Immature natural killer cell (primary cell): ENCODE measurements around the gene CCL4L2. TPM values are rescaled to one million over a fixed set of nuclear protein-coding genes. Genes with fewer than 3 reads are reported as not detected.
"Not testable (repeated sequence)": the region's sequence is repeated elsewhere in the genome, so short reads cannot be mapped to it uniquely, and the experiment has no call there.

ENCODE experiments used
- DNase-seq, 3 donors: peaks; one replicate each; pipeline ENCODE4 v3.0.0; 2022; ENCODE audit warnings: mixed read lengths in 1 of 3
- H3K27ac Mint-ChIP-seq, 6 donors: one replicate each; pipeline ENCODE4 v1.8.0; 2020; ENCODE audit warnings: mixed read lengths in 6 of 6, mild to moderate bottlenecking in 5 of 6, inconsistent platforms in 4 of 6, moderate library complexity in 3 of 6
- H3K27me3 Mint-ChIP-seq, 3 donors: one replicate each; pipeline ENCODE4 v1.8.0; 2020 to 2021; ENCODE audit warnings: low read depth in 3 of 3, mild to moderate bottlenecking in 3 of 3, mixed read lengths in 3 of 3, moderate library complexity in 3 of 3, inconsistent platforms in 1 of 3
- H3K36me3 Mint-ChIP-seq, 3 donors: one replicate each; pipeline ENCODE4 v1.8.0; 2020; ENCODE audit warnings: mixed read lengths in 3 of 3, inconsistent platforms in 2 of 3, mild to moderate bottlenecking in 2 of 3
- H3K4me1 Mint-ChIP-seq, 2 donors: one replicate each; pipeline ENCODE4 v1.8.0; 2020; ENCODE audit warnings: inconsistent platforms in 2 of 2, mild to moderate bottlenecking in 2 of 2, mixed read lengths in 2 of 2, moderate library complexity in 1 of 2
- H3K4me3 Mint-ChIP-seq, 5 donors: one replicate each; pipeline ENCODE4 v1.8.0; 2020; ENCODE audit warnings: mild to moderate bottlenecking in 5 of 5, mixed read lengths in 5 of 5, inconsistent platforms in 3 of 5, moderate library complexity in 3 of 5
- H3K9me3 Mint-ChIP-seq, 6 donors: one replicate each; pipeline ENCODE4 v1.8.0; 2020; ENCODE audit warnings: mild to moderate bottlenecking in 6 of 6, mixed read lengths in 6 of 6, inconsistent platforms in 4 of 6, moderate library complexity in 3 of 6
- polyA plus RNA-seq, 3 donors: library from polyadenylated mRNA; unstranded; fragments of 300-500 nt; fragmentation: Illumina TruSeq; gene quantifications; one replicate each; pipeline ENCODE4 v1.2.3, GENCODE V29; 2021

Gene CCL4L2
- 100 to 1,000 TPM in 1 of 3 donors, 10 to 100 TPM in 2; 30.5 to 129 (median 54.3) TPM for polyA plus RNA-seq

DNA sequence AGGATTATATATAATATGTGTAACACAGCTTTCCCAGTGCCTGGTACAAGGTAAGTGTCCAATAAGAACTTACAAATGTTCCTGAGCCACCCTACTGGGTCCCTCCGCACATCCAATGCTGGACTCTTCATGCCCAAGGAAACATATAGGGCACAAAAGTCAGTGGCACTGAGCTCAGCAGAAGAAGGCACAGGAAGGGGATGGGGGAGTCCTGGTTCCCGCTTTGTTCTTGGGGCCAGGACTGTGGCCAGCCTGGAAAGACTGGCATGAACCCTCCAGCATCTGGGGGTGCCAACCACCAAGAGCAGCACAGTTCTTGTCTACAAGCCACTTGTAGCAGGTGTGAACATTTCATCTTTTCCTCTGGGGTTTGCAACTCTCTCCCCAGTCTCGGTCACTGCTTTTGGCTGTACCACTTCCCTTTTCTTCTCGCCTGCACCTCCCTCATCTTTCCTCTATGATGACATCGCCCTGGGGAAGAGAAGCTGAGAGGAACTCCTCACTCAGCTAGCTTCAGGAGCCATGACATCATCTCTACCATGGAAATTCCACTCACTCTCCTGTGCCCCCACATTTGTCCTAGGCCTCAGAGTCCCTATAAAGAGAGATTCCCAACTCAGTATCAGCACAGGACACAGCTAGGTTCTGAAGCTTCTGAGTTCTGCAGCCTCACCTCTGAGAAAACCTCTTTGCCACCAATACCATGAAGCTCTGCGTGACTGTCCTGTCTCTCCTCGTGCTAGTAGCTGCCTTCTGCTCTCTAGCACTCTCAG is at the start of gene CCL4L2:
TSS of gene CCL4L2 (plus strand) at position 625 of the 773 bp plus-strand sequence.
- H3K36me3 Mint-ChIP-seq, H3K9me3 Mint-ChIP-seq, H3K27me3 Mint-ChIP-seq: not testable (repeated sequence)
- Mint-ChIP-seq H3K4me1 (peaks cover 81% of the 10 kb centered on the region in 2 donors), H3K27ac (peak within 1 kb of the TSS; percentile 91 to 98 (median 96)), H3K4me3 (peak within 1 kb of the TSS; percentile 82 to 93 (median 88))
- peak; percentile 45 to 74 (median 46) for DNase-seq

DNA sequence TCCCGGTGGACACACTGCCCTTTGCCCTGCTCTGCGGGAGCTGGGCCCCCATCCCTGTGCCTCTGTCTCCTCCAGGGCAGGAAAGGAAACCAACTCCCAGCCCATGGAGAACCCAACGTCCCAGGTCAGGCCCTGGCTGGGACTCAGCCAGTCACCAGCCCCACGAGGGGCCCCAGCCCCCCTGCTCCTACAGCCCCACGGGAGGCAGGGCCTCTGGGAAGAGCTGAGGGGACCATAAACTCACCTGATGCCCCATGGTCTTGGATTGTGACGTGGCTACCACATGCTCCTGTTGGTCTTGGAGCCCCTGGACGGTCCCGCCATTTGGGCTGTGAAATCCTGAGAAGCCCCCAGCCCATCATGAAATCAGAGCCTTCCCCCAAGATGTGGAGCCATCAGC is 42.0 kb upstream of the CCL4L2 start:
- not testable (repeated sequence) for H3K27me3 Mint-ChIP-seq, H3K36me3 Mint-ChIP-seq, DNase-seq, H3K4me1 Mint-ChIP-seq, H3K9me3 Mint-ChIP-seq, H3K4me3 Mint-ChIP-seq, H3K27ac Mint-ChIP-seq

GRCh38 chr17:36176536-36176935 is 34.3 kb upstream of the CCL4L2 start, which contains the start of gene TBC1D3B:
Gene TBC1D3B (minus strand): TSS chr17:36176636. CDS start chr17:36175050, 1,586 bp downstream.
- H3K9me3 Mint-ChIP-seq, H3K36me3 Mint-ChIP-seq, H3K4me3 Mint-ChIP-seq, DNase-seq, H3K27me3 Mint-ChIP-seq, H3K4me1 Mint-ChIP-seq, H3K27ac Mint-ChIP-seq: not testable (repeated sequence)

- DNase-seq, H3K27me3 Mint-ChIP-seq, H3K9me3 Mint-ChIP-seq: not testable (repeated sequence)
- Mint-ChIP-seq H3K36me3 (peaks cover 0 to 23% (median 9%) of the 10 kb centered on the region in 3 donors), H3K4me3 (peak overlapping the region; percentile 61 to 92 (median 85)), H3K27ac (peak overlapping the region; percentile 6 to 96 (median 80)), H3K4me1 (peaks cover 14 to 38% of the 10 kb centered on the region in 2 donors)
Observed at GRCh38 chr17:36181446-36182175, 29.3 kb upstream of the CCL4L2 start.

DNA sequence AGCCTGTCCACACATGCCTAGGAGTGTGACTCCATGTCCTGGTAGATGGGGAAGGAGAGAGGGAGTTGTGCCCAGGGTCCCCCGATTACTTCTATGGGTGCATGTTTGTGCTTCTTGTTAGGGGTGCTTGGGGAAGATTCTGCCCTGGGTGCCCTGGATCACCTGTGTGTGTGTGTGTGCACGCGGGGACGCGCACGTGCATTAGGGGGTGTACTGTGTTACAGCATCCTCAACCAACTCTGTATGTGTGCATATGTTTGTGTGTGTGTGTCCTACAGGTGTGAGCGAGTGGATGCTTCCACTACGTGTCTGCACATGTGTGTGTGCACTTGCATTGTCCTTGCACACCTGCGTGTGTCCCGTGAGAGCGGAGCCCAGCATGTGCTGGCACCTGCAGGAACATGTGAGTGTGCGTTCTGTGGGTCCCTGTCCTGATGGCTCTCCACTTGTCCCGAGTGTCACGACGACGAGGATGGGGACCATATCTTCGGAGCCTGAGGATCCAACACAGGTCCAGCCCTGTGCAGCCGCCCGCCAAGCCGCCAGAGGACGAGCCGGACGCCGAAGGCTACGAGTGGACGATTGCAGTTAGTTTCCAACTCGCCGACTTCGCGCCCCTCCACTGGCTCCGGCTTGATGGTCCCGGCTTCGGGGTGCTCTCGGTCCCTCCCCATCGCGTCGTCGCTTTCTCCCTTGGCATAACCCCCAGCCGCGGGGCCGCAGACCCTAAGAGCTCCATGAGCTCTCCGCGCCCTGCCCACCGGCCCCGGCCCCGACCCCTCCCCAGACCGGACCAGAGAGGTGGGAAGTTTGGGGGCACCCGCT is 28.5 kb upstream of the CCL4L2 start:
- H3K4me1 Mint-ChIP-seq: peaks cover 21 to 45% of the 10 kb centered on the region in 2 donors
- H3K4me3 Mint-ChIP-seq: peak overlapping the region; percentile 64 to 92 (median 85)
- no peaks in the 10 kb centered on the region for H3K9me3 Mint-ChIP-seq
- peaks cover 0 to 29% (median 13%) of the 10 kb centered on the region in 3 donors for H3K36me3 Mint-ChIP-seq
- H3K27me3 Mint-ChIP-seq: peaks cover 3 to 6% (median 6%) of the 10 kb centered on the region in 3 donors
- H3K27ac Mint-ChIP-seq: peak overlapping the region; percentile 37 to 96 (median 80)
- DNase-seq: no peak

- Mint-ChIP-seq H3K27ac (peak overlapping the region; percentile 66 to 99 (median 95)), H3K36me3 (peaks cover 3 to 32% (median 17%) of the 10 kb centered on the region in 3 donors), H3K9me3 (no peaks in the 10 kb centered on the region), H3K4me1 (peaks cover 30 to 54% of the 10 kb centered on the region in 2 donors), H3K4me3 (peak overlapping the region; percentile 77 to 98 (median 91)), H3K27me3 (peaks cover 3 to 8% (median 6%) of the 10 kb centered on the region in 3 donors)
- peak in 1 of 3 donors; percentile 50 for DNase-seq
Observed at GRCh38 chr17:36183001-36183971, 27.6 kb upstream of the CCL4L2 start.

- Mint-ChIP-seq H3K4me1 (peaks cover 39 to 63% of the 10 kb centered on the region in 2 donors), H3K27me3 (peaks cover 3 to 13% (median 6%) of the 10 kb centered on the region in 3 donors), H3K4me3 (peak overlapping the region; percentile 77 to 98 (median 91)), H3K36me3 (peaks cover 3 to 32% (median 17%) of the 10 kb centered on the region in 3 donors), H3K9me3 (no peaks in the 10 kb centered on the region), H3K27ac (peak overlapping the region; percentile 87 to 99 (median 95))
- no peak for DNase-seq
Observed at GRCh38 chr17:36184023-36184765, 26.7 kb upstream of the CCL4L2 start.

GRCh38 chr17:36185416-36185815 is 25.4 kb upstream of the CCL4L2 start:
- peak overlapping the region; percentile 7 to 99 (median 95) for H3K27ac Mint-ChIP-seq
- no peaks in the 10 kb centered on the region for H3K9me3 Mint-ChIP-seq
- peaks cover 48 to 71% of the 10 kb centered on the region in 2 donors for H3K4me1 Mint-ChIP-seq
- DNase-seq: no peak
- peak overlapping the region; percentile 77 to 98 (median 91) for H3K4me3 Mint-ChIP-seq
- peaks cover 3 to 13% (median 6%) of the 10 kb centered on the region in 3 donors for H3K27me3 Mint-ChIP-seq
- peaks cover 3 to 32% (median 17%) of the 10 kb centered on the region in 3 donors for H3K36me3 Mint-ChIP-seq

DNA sequence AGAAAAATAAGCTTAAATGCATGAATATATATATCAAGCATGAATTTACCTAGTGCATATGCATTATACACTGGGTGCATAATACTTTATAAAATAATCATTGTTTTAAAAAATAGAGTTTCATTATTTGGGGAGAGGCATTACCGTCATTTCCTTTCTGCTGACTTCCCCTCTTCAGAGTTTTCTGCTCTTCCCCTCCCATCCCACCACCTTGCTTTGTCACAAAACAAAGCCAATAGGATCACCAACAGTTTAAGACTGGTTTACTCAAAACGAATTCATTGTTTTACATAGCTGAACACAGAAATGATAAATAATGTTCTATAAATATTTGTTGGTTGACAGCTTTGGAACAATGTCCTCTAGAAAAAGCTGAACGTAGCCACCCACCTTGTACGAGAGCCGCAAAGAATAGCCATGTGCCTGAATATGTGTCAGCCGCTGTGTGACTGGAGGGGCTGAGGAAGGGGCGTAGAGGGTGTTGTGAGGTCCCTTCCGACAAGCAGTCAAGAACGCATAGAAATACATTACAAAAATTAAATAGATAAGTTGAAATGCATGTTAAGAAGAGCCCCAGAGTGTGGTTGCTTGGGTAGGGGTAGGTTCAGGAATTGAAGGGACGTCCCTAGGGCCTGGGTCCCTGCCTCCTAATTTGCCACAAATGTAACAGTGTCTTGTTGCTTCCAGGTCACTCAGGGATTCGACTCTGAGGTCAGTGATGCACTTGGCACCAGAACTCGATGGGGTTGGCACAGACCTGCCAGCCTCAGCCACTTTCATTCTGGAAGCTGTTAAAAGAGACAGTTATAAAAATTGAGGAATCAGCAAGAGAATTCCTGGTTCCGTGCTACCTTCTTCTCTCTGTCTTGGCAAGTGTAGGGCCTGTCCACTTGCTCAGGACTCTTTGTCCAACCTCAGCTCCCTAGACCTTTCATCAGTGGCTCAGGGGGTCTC is 23.8 kb upstream of the CCL4L2 start:
- H3K27me3 Mint-ChIP-seq: peaks cover 2 to 13% (median 4%) of the 10 kb centered on the region in 3 donors
- H3K4me3 Mint-ChIP-seq: peak overlapping the region; percentile 50 to 98 (median 91)
- peaks cover 3 to 32% (median 17%) of the 10 kb centered on the region in 3 donors for H3K36me3 Mint-ChIP-seq
- peaks cover 65 to 80% of the 10 kb centered on the region in 2 donors for H3K4me1 Mint-ChIP-seq
- DNase-seq: peak in 1 of 3 donors; percentile 53
- not testable (repeated sequence) for H3K9me3 Mint-ChIP-seq
- H3K27ac Mint-ChIP-seq: peak overlapping the region; percentile 81 to 99 (median 94)

GRCh38 chr17:36187943-36188665 is 22.8 kb upstream of the CCL4L2 start:
- not testable (repeated sequence) for H3K9me3 Mint-ChIP-seq, DNase-seq
- H3K36me3 Mint-ChIP-seq: peaks cover 3 to 32% (median 17%) of the 10 kb centered on the region in 3 donors
- H3K4me1 Mint-ChIP-seq: peaks cover 75 to 84% of the 10 kb centered on the region in 2 donors
- peak overlapping the region; percentile 50 to 98 (median 91) for H3K4me3 Mint-ChIP-seq
- H3K27me3 Mint-ChIP-seq: peaks cover 2 to 22% (median 9%) of the 10 kb centered on the region in 3 donors
- H3K27ac Mint-ChIP-seq: peak overlapping the region; percentile 81 to 99 (median 94)
